ENCODE measurements around the gene LRRC4C. TPM values are rescaled to one million over a fixed set of nuclear protein-coding genes. Genes with fewer than 3 reads are reported as not detected.

The LRRC4C gene
- total RNA-seq, 4 donors from 2014 or later: 0.38 to 3.5 (median 0.95) TPM; not detected in 1

DNA sequence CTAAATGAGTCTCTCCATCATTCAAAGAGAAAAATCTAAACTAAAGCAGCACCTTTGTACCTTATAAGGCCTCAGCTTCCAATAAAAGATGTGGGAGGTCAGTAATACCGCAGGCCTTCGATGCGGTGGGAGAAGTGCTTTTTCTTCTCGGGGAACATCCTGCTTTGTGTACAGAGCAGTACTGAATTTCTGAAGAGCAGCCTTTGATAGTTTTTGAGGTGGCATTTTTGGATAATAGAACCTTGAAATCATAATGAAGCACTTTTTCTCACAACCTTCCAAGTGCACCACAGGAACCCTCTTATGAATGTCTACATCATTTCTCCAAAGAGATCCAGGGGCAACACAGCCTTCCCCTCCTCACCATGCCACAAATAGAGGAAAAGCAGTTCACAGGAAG, 39.6 kb downstream of the LRRC4C start:
- no peak for TF ChIP-seq CTCF (IDR thresholded peaks at IDR 0.05)

DNA sequence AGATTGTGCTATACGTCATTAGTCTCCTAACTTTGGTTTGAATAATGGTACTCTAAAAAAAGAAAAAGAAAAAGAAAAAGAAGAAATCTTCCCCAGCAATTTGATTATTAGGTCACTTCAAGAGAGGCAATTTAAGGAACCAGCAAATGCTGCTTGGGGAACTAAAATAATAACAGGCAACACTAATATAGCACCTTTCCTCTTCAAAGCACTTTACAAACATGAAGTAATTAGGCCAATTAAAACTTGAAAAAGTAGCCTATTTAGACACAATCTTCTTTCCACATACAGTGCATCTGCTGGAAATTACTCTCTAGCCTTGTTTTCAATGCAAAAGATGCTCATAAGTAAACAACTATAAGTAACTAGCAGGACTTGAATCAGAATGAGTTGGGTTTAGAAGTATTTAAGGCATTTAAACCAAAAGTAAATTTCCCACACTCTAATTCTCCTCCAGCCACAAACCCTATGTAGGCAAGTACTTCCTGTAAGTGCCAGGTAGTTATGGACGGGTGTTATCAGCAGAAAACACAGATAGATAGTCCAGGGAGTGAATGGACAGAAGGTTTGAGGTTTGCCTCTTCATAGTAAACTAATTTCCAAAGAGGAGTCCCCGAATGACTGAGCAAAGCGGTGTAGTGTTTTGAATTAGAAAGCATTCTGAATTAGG, 44.5 kb downstream of the LRRC4C start:
- no peak for TF ChIP-seq CTCF (IDR thresholded peaks at IDR 0.05)
- DNase-seq (ENCODE audit: low spot score) (no peak), ATAC-seq (ENCODE audit: low FRiP score) (no peak)

More for the DNA sequence above, 39.6 kb downstream of the LRRC4C start:
- DNase-seq (ENCODE audit: low spot score): no peak
- no peak for ATAC-seq (ENCODE audit: low FRiP score)

GRCh38 chr11:41413843-41414242, 45.6 kb downstream of the LRRC4C start:
- no peak for TF ChIP-seq CTCF (IDR thresholded peaks at IDR 0.05)
- ATAC-seq (ENCODE audit: low FRiP score) (no peak), DNase-seq (ENCODE audit: low spot score) (no peak)

DNA sequence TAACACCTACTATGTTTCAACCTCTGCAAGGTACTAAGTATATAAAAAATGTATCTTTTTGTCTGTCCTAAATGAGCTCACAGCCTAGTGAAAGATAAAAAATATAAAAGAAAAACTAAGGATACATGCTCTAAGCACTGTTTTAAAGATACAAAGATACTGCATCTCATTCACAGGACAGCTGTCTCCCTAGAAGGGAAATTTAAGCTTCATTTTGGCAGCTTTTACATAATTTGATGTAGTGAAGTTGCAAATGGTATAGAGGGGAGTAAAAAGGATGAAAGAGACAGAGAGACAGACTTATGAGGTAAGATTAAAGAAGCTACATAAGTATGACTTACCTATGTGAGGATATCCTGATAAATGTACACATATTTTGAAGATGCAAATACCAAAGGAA, 53.6 kb downstream of the LRRC4C start:
- TF ChIP-seq CTCF (IDR thresholded peaks at IDR 0.05): no peak
- ATAC-seq (ENCODE audit: low FRiP score): no peak
- DNase-seq (ENCODE audit: low spot score): no peak

GRCh38 chr11:41404109-41404508, 55.3 kb downstream of the LRRC4C start:
- no peak for TF ChIP-seq CTCF (IDR thresholded peaks at IDR 0.05)
- DNase-seq (ENCODE audit: low spot score) (no peak), ATAC-seq (ENCODE audit: low FRiP score) (no peak)

GRCh38 chr11:41403458-41403857, 56.0 kb downstream of the LRRC4C start:
- DNase-seq (ENCODE audit: low spot score) (no peak), ATAC-seq (ENCODE audit: low FRiP score) (no peak)
- TF ChIP-seq CTCF (IDR thresholded peaks at IDR 0.05): no peak

DNA sequence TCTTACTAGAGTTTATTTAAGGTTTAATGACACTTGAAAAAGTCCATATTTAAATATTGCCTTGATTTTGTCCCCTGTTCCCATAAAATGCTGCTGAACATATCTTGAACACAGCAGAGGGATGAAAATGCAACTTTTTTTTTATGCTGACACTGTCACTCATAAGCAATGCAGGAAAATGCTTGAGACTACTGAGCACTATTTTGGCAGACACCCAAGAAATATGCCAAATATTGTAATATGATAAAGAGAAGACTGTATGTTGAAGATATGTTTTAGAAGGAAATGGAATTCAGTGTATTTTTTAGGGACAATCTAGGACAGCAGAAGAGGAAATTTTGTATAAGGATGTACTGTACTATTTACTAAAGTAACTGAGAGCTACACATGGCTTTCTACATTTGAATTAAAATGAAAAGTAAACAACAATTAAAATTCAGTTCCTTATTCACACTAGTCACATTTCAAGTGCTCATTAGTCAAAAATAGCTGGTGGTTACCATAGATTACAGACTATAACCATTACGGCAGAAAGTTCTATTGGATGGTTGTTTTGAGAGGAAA, 58.6 kb downstream of the LRRC4C start:
- ATAC-seq (ENCODE audit: low FRiP score) (no peak), DNase-seq (ENCODE audit: low spot score) (no peak)
- no peak for TF ChIP-seq CTCF (IDR thresholded peaks at IDR 0.05)

Measured in omental fat pad (tissue), 4 donors.